ENCODE measurements around the gene CLDN19. TPM values are rescaled to one million over a fixed set of nuclear protein-coding genes. Genes with fewer than 3 reads are reported as not detected.

The CLDN19 gene
- total and polyA plus RNA-seq, 9 of the 15 experiments (the other 6 are each of a cell fraction or from before 2014, with no cell fraction given) = not detected

GRCh38 chr1:42738678-42739226 is 1.3 kb downstream of the CLDN19 start:
- WGBS (ENCODE audit: insufficient coverage, low coverage, missing lambda C conversion rate) = 3% methylated on average over 8 of the region's 8 CpGs
- Histone ChIP-seq H3K27ac (ENCODE audit: extremely low read depth, low read depth, low read length) (no peak overlapping the region), H3K9me1 (ENCODE audit: control insufficient read depth, insufficient read depth, low read length) (peaks cover 5% of the 10 kb centered on the region), H3K4me1 (replicated peaks in 1 of 2; ENCODE audit: control insufficient read depth in 2 of 2, insufficient read depth in 2 of 2, low read length in 2 of 2) (peaks cover 0 to 45% of the 10 kb centered on the region in 2 experiments; a peak in 3 of 5 replicates), H4K20me1 (replicated peaks; ENCODE audit: control insufficient read depth, insufficient read depth, low read length) (peaks cover 5% of the 10 kb centered on the region; the same call in 1 of the 2 replicates), H2AFZ (ENCODE audit: low read depth, low read length) (no peak overlapping the region), H3K4me3 (no peak overlapping the region), H3K27me3 (ENCODE audit: control insufficient read depth in 2 of 2, insufficient read depth in 2 of 2, low read length in 2 of 2) (peaks cover 4 to 40% of the 10 kb centered on the region in 2 experiments; a peak in 4 of 5 replicates), H3K9ac (ENCODE audit: insufficient read depth in 1 of 2, low read depth in 2 of 2, low read length in 2 of 2) (no peak overlapping the region), H3K36me3 (ENCODE audit: control insufficient read depth, insufficient read depth, low read length) (no peaks in the 10 kb centered on the region), H3K79me2 (ENCODE audit: control insufficient read depth, insufficient read depth, low read length) (no peaks in the 10 kb centered on the region), H3K9me3 (replicated peaks; ENCODE audit: control insufficient read depth, insufficient read depth, low read depth, low read length) (no peaks in the 10 kb centered on the region), H3K4me2 (ENCODE audit: insufficient read depth, low read length) (no peak overlapping the region)
- intact Hi-C loops (cut with micrococcal nuclease) (loop anchor here (10.0 kb wide), 2 partner anchors 394 to 594 kb away; no protein-coding TSS in a partner anchor), in situ Hi-C loops (cut with MboI) (loop anchor here (25.0 kb wide), 1 partner anchor 151 kb away; no protein-coding TSS in a partner anchor)
- BruUV-seq (replicated peaks) = no TSS peak
- POLR2A ChIA-PET = interaction anchor here (0.6 kb wide), 2 partner anchors 80 to 170 kb away, joined by 3 read pairs; partner anchors contain the start of gene PPIH
- ATAC-seq (no peak), DNase-seq (ENCODE audit: extremely low read depth in 1 of 4, low spot score in 3 of 4) (no peak), FAIRE-seq (no peak)
- TF ChIP-seq ZNF518B (CRISPR knock-in tag; IDR thresholded peaks at IDR 0.05) (no peak), RUNX1 (IDR thresholded peaks at IDR 0.05; ENCODE audit: low read depth) (no peak)
- CTCF ChIA-PET (ENCODE audit: low intra/inter-chr PET ratio) = no interaction called here
